HG03175 (cell line): ENCODE data around the gene CPB2.

ENCODE experiments used
- ATAC-seq: cut with Tn5 transposase; IDR thresholded peaks from one replicate; pipeline ENCODE4 v1.9.1; 2021; ENCODE audit warnings: mild to moderate bottlenecking, moderate library complexity; ENCODE audit not compliant: unreplicated experiment

Gene CPB2, protein sequence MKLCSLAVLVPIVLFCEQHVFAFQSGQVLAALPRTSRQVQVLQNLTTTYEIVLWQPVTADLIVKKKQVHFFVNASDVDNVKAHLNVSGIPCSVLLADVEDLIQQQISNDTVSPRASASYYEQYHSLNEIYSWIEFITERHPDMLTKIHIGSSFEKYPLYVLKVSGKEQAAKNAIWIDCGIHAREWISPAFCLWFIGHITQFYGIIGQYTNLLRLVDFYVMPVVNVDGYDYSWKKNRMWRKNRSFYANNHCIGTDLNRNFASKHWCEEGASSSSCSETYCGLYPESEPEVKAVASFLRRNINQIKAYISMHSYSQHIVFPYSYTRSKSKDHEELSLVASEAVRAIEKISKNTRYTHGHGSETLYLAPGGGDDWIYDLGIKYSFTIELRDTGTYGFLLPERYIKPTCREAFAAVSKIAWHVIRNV

DNA sequence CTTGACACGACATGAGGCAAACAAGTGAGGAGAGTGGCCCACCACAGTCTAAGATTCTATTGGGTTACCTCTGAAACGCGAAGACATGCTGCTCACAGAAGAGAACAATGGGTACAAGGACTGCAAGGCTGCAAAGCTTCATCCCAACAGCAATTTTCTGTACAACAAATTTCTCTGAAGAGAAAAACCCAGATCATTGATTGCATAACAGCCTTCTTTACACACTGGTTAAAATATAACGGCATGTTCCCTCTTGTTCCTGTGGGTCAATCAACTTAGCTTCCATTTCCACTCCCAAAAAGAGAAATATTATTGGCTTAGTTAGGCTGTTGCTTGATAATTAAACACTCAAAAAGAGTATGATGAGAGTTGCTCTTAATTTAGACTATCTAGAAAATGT, at the start of gene CPB2:
Gene CPB2, minus strand, starts transcription at position 166 of the 400 bp plus-strand sequence. Its CDS starts 24 bp downstream, at position 142.
- no peak for ATAC-seq

DNA sequence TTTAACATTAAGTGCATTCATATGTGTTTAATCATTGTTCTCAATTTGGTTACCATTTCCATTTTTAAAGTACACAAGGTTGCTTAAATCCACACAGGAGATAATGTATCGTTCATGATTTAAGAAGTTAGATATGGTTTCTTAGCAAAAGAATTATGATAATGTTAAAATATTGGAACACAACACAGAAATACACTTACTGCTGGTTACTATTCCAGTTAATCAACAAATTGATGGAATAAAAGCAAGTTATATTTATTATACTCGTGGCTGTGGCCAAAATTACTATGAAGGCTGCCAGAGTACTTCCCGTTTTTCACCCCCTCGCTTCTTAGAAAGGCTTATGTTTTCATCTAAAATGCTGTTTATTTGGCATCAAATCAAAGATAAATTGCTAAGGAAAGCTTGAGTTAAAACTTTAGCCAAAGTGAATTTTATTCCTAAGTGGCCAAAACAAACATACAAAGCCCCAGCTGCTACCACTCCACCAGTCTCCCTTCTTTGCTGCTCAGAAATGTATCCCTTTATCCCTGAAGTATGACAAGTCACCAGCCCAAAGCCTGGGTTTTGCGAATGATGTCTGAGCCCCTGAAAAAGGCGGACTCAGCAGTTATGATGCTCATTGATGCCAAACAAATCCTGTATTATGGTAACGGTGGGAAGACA, 49.4 kb upstream of the CPB2 start:
- ATAC-seq: no peak

DNA sequence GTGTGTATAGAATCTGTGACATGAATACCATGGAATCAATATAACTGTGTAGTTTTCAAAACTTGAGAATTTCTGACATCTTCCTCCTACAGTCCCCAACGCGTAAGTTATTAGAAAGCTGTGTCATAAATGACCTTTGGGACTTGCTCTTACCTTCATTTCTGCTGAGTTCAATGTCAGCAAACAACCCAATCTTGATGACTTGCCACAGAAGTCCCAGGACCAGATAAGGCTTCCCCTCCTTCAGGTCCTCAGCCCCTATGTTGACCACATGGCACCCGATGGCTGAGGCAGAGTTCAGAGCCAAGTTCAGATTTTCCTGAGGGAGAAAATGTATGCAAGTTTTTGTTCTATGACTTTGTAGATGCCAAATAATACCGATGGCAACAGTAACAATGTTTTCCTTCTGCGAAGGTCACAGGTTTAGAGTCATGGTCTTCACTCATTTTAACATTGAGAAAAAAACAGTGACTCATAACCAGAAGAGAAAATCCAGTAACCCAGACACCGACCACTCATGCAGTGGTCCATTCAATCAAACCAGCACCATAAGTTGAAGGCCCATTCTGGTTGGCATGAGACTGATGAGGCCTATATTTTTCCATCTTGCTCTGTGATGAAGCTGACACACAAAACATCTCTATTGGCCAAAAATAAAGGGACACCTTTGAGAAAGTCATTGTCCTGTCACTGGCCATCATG, 47.9 kb upstream of the CPB2 start:
- ATAC-seq: no peak

DNA sequence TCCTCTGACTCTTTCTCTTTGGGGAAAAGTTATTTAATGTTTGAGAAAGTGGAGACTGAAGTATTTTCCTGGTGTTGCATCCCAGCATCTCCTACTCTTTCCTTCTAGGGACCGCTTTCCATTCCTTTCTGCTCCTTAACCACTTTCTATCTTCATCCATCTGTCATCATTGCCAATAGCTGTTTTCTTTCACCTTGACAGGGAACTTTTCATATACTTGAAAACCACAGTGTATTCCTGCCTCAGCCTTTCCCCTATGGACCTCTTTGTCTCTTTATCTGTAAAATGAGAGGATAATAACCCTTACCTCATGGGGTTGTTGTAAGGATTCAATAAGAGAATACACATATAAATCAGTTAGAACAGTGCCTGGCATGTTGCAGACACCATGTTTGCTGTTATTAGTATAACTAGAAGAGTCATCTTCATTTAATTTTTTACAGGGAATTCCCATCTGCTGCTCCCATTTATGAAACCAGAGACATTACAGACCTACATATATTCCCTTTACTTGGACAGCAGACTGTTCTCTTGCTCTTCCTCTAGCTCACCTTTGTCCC, 45.4 kb upstream of the CPB2 start:
- ATAC-seq: no peak

DNA sequence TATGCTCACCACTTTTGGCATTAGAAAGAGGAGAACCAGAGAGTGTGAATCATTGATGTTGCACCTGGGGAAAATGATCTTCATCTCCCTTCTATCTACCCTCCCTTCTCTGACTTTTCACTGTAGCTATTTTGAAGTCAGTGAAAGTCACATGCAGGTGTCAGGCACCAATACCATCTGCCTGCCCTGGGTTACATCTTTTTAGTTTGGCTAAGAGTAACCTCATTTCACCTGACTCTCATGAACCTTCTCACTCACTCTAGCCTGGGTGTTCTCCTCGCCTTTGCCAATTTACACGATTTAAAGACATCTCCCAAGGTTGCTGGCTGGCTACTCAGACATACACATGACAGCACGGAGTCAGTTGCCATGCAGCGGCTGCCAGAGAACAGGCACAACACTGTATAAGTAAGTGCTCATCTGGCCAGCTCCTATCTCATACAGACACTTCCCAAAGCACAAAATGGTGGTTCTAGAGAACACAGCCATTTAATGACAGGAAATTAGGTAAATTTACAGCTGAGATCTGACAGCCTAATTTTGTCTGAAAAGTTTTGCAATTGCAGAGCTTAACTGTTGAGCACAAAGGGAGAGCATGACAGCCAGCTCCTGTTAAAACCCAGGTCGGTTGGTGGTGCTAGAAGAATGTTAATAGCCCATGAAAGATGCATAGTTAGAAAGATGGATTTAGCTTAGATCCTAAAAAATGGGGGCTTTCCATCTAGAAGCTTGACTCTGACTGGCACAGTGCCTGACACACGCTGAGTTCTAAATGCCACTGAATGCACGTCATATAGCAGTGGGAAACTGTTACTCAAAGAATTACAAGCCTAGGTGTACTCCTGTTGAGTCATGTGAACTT, 44.7 kb upstream of the CPB2 start:
- ATAC-seq: no peak

DNA sequence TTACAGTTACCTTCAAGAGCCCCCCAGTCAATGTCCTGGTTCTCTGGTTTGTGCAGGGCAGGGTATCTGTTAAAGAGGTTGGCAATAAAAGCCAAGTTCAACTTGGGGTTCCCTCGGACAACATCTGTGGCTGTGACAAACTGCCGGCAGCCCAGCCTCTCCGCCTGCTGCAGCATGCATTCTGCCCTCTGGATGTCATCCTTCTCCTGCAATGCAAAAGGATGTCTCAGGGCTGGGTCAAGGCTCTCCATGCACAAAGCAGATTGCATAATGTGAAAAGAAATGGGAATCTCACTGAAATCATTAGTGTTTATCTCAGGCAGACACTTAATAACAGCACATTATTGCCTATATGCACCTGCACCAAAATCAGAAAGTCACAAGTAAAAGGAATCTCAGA, 42.1 kb upstream of the CPB2 start:
- ATAC-seq: no peak

DNA sequence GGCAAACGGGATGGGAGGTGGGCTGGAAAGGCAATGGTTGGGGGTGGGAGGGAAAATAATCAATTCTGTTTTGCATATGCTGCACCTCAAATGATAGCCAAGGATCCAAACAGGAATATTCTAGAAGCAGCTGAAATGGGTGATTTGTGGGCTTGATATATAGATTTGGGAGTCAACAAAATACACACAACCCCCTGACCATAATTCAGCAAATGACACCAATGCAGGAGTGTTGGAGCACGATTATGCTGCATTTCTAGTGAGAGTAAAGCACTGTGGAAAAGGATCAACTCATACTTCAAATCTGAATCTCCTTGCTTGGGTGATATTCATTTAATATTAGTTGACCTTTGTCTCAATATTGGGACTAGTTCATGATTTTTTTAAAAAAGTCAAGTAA, 41.1 kb upstream of the CPB2 start:
- no peak for ATAC-seq

DNA sequence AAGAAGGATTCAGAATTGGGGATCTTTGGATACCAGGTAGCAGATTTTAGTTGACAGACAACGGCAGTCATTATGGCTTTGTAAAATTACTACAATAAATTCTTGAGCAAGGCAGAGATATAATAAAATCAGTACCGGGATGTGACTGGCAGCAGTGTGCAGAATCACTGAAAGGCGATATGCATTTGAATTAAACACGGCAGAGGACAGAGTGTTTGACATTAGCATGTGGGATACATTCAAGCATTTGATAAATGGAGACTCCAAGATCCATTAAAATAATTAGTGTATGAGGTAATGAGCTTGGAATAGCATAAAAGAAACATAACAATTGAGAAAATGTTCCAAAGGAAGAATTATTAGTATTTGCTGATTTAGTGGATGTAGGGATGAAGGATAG, 40.3 kb upstream of the CPB2 start:
- no peak for ATAC-seq

DNA sequence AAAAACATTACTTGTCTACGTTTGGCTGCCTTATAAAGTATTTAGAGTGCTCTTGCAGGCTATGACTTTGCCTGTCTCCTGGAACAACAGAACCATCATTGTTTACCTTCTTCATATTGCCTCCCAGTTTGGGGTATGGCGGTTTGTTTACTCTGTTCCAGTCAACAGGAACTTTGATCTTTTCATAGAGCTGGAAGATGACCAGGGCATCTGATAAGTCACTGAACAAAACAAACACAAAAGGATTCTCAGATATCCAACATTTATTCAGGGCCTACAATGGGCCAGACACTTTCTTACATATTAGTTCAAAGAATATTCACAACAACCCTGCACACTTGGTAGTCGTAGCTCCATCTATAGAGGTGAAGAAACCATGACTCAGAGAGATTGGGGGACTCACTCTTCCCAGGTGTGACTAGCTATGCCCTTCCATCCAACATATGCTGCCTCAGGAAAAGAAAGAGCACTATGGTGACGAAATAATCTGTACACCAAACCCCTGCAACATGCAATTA, 38.4 kb upstream of the CPB2 start:
- no peak for ATAC-seq

DNA sequence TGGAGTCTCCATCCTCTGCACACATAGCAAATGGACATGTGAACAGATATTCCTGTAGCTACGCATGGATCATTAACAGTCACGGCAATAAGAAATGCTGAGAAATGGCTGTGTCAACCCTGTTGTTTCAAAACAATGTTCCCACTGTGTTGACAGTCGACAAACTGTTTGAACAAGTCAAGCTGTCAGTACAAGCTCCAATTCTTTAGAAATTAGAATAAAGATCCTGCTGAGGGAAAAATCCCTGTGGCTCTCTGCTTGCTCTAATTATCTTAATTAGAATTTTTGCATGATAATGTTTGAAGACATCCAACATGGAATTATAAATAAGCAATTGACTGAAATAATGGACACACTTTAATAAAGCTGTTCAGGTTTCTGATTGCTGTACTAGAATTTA, 37.9 kb upstream of the CPB2 start:
- ATAC-seq: no peak

DNA sequence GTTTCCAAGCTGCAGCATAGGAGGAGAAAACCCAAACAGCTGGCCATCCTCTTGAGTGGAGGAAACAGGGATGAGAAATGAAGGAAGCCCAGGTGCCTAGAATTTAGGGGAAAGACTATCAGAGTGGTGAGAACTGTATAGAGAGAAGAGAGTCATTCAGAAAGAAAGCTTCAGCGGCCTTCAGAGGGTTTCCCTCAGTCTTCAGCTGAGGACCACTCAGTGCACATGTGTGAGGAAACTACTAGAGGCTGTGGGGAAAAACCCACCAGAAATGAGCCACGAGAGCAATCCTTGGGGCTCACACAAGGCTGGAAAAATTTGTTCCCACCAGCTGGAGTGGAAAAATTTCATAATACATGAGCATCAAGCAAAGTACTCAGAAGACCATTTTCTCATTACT, 35.2 kb upstream of the CPB2 start:
- ATAC-seq: no peak

DNA sequence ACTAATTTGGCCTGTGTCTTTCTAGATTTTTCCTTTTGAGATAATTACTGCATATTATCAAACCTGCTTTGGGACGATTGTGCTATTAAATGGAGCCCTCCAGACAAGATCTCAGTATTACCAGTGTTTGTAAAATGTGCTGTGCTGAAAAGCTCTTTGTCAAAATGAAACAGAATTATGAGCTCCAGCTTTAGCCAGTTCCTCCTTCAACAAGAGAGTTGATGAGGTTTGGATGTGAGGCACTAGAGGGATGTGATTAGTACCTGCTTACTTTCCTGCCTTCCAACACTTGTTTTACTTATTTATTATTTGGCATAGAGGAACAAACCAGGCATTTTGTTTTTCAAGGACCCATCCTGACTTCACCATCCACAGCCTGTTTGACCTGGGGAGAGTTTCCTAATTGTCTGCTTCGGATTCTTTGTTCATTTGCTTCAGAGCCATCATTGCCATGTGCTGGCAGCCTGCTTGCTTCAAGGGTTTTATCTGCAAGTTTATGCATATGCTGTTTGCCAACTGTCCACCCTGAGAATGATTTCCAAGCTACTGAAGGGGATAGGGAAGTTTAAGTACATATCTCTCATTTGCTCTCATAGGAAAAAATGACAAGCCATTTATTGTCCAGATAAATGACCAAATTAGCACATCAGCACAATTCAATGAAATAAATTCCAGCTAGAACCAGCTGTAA, 32.9 kb upstream of the CPB2 start:
- ATAC-seq: no peak

DNA sequence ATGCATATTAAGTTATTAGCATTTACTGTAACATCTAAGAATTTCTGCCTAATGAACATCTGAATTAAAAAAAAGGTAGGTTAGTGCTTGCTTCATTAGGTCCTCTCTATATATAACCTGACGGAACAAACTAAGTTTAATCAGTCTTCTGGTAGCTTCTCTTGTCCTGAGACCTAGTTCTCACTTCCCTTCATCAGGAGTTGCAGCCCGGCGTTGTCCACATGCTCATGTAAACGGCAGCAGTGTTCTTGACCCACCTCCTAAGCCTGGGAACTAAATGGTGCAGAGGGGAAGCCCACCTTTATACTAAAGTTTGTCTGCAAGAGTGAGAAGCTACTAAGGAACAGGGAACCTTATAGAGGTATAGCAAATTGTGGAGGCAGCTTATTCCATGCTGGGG, 31.9 kb upstream of the CPB2 start:
- no peak for ATAC-seq

DNA sequence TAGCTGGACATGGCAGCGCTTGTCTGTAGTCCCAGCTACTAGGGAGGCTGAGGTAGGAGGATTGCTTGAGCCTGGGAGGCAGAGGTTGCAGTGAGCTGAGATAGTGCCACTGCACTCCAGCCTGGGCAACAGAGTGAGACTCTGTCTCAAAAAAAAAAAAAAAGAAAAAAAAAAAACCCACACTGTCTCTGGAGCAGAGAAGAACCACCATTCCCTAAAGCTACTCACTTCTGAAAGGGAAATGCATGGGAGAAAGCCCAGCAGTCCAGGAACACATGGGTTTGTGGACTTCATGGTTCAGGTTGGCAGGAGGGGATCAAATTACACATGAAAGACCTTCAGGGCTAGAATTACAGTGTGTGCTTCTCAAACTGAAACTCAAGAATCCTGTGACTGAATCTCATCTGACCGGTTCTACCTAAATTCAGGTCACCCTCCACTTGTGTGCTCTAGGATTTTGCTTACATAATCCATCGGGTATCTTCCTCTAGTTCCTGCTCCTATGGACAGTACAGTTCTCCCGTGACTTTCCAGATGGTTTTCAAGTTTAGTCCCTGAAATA, 30.2 kb upstream of the CPB2 start:
- no peak for ATAC-seq

DNA sequence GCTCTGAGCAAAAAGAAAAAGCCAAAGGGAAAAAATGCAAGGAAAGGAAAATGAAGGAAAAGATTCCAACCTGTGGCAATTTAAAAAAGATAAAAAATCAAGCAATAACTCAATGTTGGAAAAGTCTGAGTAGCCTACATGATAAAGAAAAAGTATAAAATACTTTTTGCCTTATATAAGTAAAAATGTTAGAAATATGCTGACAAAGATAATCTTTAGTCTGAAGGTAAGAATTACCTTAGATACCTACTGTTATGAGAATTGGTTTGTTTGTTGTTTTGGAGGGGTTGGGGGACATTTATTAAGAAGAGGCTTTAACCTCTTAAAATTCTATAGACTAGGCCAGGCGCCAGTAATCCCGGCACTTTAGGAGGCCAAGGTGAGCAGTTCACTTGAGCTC, 29.7 kb upstream of the CPB2 start:
- no peak for ATAC-seq

DNA sequence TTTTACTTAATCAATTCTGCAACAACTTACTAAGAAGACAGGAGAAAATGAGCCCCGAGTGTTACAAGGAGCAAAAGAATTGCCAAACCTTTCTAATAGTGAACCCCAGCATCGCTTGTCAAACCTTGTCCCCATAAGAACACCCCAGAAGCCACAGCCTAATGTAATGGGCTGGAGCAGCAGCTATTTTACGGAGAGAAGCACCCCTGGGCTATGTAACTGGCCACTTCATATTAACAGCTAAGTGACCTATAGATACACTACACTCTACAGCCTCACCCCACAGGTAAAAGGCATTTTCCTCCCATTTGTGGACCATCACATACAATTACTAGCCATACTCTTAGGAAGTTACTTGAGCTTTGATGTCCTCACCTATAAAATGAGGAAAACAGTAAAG, 27.3 kb upstream of the CPB2 start:
- no peak for ATAC-seq

DNA sequence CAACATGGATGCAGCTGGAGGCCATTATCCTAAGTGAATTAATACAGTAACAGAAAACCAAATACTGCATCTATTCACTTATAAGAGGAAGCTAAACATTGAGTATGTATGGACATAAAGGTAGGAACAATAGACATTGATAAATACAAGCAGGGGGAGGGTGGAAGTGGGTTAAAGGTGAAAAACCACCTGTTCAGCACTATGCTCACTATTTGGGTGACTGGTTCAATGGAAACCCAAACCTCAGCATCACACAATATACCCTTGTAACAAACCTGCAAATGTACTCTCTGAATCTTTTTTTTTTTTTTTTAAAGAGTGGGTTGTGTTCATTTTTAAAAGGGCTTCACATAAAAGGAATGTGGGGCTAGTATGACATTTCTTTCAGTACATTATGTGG, 26.9 kb upstream of the CPB2 start:
- no peak for ATAC-seq

DNA sequence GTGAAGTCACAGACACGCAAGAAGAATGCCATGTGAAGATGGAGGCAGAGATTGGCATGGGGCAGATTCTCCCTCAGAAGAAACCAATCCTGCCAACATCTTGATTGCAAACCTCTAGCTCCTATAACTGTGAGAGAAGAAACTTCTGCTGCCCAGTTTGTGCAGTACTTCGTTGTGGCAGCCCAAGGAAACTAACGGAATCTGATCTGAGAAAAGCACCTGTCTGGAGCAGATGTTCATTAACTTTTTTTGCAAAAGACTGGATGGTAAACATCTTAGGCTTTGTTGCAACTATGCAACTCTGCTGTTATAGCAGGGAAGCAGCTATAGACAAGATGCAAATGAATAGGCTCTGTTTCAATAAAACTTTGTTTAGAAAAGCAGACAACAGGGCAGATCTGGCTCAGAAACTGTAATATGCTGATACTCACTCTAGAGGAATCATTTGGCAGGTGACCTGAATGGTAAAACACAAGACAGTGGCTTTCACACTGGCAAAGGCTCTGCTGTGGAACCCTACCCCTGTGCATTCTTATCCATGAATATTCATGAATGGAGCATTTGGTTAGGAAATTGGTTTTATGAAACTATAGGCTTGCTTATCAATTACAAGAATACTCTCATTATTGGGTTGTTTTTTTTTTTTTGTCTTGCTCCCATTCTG, 25.3 kb upstream of the CPB2 start:
- ATAC-seq: no peak

DNA sequence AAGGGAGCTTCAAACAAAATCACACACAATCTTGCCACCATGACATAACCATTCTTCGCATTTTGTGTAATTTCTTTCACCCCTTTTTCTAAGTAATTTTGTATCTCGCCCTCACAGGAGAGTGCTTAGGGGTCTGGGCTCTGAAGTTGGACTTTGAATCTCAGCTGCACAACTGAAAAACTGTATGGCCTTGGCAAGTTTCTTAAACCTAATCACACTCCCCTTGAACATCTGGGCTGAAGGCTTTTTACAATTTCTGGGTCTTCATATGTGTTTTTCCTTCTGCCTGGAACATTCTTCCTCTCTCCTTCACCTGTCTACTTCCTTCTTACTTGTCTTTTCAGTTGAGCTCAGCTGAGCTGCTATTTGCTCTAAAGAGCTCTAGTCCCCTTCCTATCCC, 24.3 kb upstream of the CPB2 start:
- ATAC-seq: no peak
